Stomach (tissue), 4 donors: ENCODE results near the gene TBC1D7.

Experiments
- POLR2A ChIP-seq, 4 donors: fragments of 450-650 bp; IDR thresholded peaks; one replicate each; pipeline ENCODE4 v1.6.1; 2016; ENCODE audit warnings: antibody characterized with exemption in 4 of 4, control low read depth in 2 of 4, mild to moderate bottlenecking in 1 of 4, moderate library complexity in 1 of 4
- POLR2AphosphoS5 ChIP-seq, 3 donors: sonication (generic); formaldehyde crosslinking; IDR thresholded peaks; one replicate each; pipeline ENCODE4 v1.6.1; 2016; ENCODE audit warnings: antibody characterized with exemption in 3 of 3
- TF ChIP-seq, protein P1 (sequence below), 7 experiments: fragments of 450-650 bp in 4 of 7; fragments of 200-600 bp in 3 of 7; sonication (generic) in 3 of 7; IDR thresholded peaks; one replicate each; pipeline ENCODE4 v1.5.1; 2016 to 2019; ENCODE audit warnings: antibody characterized with exemption in 7 of 7, control low read depth in 2 of 7, mild to moderate bottlenecking in 1 of 7

- no peak for TF ChIP-seq POLR2A (IDR thresholded peaks at IDR 0.05)
- TF ChIP-seq POLR2AphosphoS5 (IDR thresholded peaks at IDR 0.05), result no peak
- TF ChIP-seq, protein P1, sequence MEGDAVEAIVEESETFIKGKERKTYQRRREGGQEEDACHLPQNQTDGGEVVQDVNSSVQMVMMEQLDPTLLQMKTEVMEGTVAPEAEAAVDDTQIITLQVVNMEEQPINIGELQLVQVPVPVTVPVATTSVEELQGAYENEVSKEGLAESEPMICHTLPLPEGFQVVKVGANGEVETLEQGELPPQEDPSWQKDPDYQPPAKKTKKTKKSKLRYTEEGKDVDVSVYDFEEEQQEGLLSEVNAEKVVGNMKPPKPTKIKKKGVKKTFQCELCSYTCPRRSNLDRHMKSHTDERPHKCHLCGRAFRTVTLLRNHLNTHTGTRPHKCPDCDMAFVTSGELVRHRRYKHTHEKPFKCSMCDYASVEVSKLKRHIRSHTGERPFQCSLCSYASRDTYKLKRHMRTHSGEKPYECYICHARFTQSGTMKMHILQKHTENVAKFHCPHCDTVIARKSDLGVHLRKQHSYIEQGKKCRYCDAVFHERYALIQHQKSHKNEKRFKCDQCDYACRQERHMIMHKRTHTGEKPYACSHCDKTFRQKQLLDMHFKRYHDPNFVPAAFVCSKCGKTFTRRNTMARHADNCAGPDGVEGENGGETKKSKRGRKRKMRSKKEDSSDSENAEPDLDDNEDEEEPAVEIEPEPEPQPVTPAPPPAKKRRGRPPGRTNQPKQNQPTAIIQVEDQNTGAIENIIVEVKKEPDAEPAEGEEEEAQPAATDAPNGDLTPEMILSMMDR (IDR thresholded peaks at IDR 0.05), result no peak
Measured at GRCh38 chr6:13278991-13279390, 49.3 kb downstream of the TBC1D7 start.
